ENCODE measurements around the gene DNAJC18.

DNAJC18 gene

DNA sequence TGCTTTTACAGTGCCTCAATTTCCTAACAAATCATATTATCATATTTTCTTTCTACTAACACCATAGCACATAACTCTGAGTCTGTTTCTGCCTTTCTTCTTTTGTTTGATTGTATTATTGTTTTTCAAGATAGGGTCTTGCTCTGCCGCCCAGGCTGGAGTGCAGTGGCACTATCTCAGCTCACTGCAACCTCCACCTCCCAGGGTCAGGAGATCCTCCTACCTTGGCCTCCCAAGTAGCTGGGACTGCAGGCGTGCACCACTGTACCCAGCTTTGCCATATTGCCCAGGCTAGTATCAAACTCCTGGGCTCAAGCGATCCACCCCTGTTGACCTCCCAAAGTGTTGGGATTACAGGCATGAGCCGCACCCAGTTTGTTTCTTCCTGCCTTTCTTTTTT is 78.9 kb downstream of the DNAJC18 start:
- no peak for DNase-seq

Measured in CD4-positive, alpha-beta T cell treated with Interleukin-6 for 4 hours (primary cell).